ENCODE measurements around the gene GARIN5A. TPM values are rescaled to one million over a fixed set of nuclear protein-coding genes. Genes with fewer than 3 reads are reported as not detected.

Gene GARIN5A
- total and polyA plus RNA-seq, 9 of the 15 experiments (the other 6 are each of a cell fraction or from before 2014, with no cell fraction given) = 0.10 to 0.82 (median 0.23) TPM; not detected in 2

DNA sequence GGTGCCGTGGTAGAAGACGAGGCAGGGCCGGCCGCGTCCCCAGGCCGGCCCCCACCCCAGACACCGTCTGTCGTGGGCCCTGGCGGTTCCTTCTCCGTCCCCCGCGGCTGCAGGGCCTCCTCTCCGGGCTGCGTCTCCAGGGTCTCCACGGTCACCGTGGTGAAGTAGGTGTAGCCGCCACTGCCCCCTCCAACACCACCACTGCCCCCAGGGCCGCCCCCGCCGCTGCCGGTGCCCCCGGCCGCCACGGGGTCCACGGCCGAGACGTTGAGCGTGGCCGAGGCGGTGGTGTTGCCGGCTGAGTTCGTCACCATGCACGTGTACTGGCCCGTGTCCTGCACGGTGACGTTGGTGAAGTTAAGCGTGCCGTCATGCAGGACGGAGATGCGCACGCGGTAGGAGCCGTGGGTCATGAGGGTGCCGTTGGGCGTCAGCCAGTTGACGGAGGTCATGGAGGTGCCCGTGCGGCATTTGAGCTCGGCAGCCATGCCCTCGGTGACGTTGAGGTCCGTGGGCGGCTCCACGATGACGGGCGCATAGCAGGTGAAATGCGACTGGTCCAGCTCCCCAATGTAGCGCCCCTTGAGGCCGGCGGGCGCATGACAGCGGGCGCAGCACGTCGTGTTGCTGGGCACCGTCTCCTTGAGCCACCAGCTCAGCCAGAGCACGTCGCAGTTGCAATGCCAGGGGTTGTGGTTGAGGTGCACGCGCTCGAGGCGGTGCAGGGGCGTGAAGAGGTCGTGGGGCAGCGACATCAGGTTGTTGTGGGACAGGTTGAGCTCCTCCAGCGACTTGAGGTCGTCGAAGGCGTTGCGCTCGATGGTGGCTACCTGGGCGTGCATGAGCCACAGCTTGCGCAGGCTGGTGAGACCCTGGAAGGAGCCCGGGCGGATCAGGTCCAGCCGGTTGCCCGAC, 41.7 kb upstream of the GARIN5A start:
- ChIA-PET POLR2A (no interaction called here), CTCF (ENCODE audit: low intra/inter-chr PET ratio) (interaction anchor here (0.7 kb wide), 1 partner anchor 371 kb away, joined by 3 read pairs; no protein-coding TSS in a partner anchor)
- Histone ChIP-seq H3K36me3 (ENCODE audit: control insufficient read depth, insufficient read depth, low read length) (no peaks in the 10 kb centered on the region), H3K9me1 (ENCODE audit: control insufficient read depth, insufficient read depth, low read length) (no peaks in the 10 kb centered on the region), H3K4me1 (replicated peaks in 1 of 2; ENCODE audit: control insufficient read depth in 2 of 2, insufficient read depth in 2 of 2, low read length in 2 of 2) (peaks cover 0 to 36% of the 10 kb centered on the region in 2 experiments; a peak in 2 of 5 replicates), H2AFZ (ENCODE audit: low read depth, low read length) (no peak overlapping the region), H3K27ac (ENCODE audit: extremely low read depth, low read depth, low read length) (no peak overlapping the region), H3K9me3 (replicated peaks; ENCODE audit: control insufficient read depth, insufficient read depth, low read depth, low read length) (no peaks in the 10 kb centered on the region), H3K4me2 (ENCODE audit: insufficient read depth, low read length) (no peak overlapping the region), H3K9ac (ENCODE audit: insufficient read depth in 1 of 2, low read depth in 2 of 2, low read length in 2 of 2) (no peak overlapping the region), H4K20me1 (replicated peaks; ENCODE audit: control insufficient read depth, insufficient read depth, low read length) (no peaks in the 10 kb centered on the region), H3K79me2 (ENCODE audit: control insufficient read depth, insufficient read depth, low read length) (no peaks in the 10 kb centered on the region), H3K27me3 (ENCODE audit: control insufficient read depth in 2 of 2, insufficient read depth in 2 of 2, low read length in 2 of 2) (no peaks in the 10 kb centered on the region), H3K4me3 (no peak overlapping the region)
- 86% methylated on average over 35 of the region's 87 CpGs for WGBS (ENCODE audit: insufficient coverage, low coverage, missing lambda C conversion rate)
- FAIRE-seq (no peak), ATAC-seq (no peak), DNase-seq (ENCODE audit: extremely low read depth in 1 of 4, low spot score in 3 of 4) (no peak)
- TF ChIP-seq POLR2G (IDR thresholded peaks at IDR 0.05; ENCODE audit: low read depth, low read length) = peak; percentile 60
- peak; percentile 85 for TF ChIP-seq ZBTB33 (CRISPR knock-in tag; IDR thresholded peaks at IDR 0.05)
- no peak for TF ChIP-seq PTRF (tag; IDR thresholded peaks at IDR 0.05)
- no peak for TF ChIP-seq FOXJ2 (tag; IDR thresholded peaks at IDR 0.05)
- no peak for TF ChIP-seq ZNF436 (CRISPR knock-in tag; IDR thresholded peaks at IDR 0.05)
- BruUV-seq (replicated peaks) = no TSS peak
- intact Hi-C loops (cut with micrococcal nuclease) = no loop called here
- in situ Hi-C loops (cut with MboI) = no loop called here
